MM.1S (cell line): ENCODE measurements around the gene GBGT1.

Experiments
- DNase-seq: peaks from one replicate; pipeline ENCODE4 v3.0.0-alpha.2; 2015
- H2AFZ ChIP-seq: fragments of 300-600 bp; sonication (generic); 2 replicates; pipeline ENCODE4 v1.6.0; 2016; ENCODE audit warnings: antibody characterized with exemption, low read length
- H3F3A ChIP-seq: fragments of 300-600 bp; sonication (generic); 2 replicates; pipeline ENCODE4 v1.6.1; 2016; ENCODE audit warnings: mild to moderate bottlenecking, antibody characterized with exemption, low read length, moderate library complexity, mixed read lengths; ENCODE audit not compliant: insufficient read depth
- H3K27ac ChIP-seq: fragments of 300-600 bp; sonication (generic); 2 replicates; pipeline ENCODE4 v1.5.1; 2016; ENCODE audit warnings: mild to moderate bottlenecking, low read length
- H3K27me3 ChIP-seq: fragments of 300-600 bp; sonication (generic); replicated peaks from 2 replicates; pipeline ENCODE4 v1.6.0; 2016; ENCODE audit warnings: low read length; ENCODE audit not compliant: insufficient read depth
- H3K36me3 ChIP-seq: fragments of 300-600 bp; sonication (generic); replicated peaks from 2 replicates; pipeline ENCODE4 v1.6.1; 2016; ENCODE audit warnings: mild to moderate bottlenecking, low read length, mixed read lengths; ENCODE audit not compliant: insufficient read depth
- H3K4me1 ChIP-seq: fragments of 300-600 bp; sonication (generic); 2 replicates; pipeline ENCODE4 v1.6.1; 2016; ENCODE audit warnings: low read length, mixed read lengths
- H3K4me2 ChIP-seq: fragments of 300-600 bp; sonication (generic); 2 replicates; pipeline ENCODE4 v1.6.0; 2016; ENCODE audit warnings: low read depth, low read length
- H3K4me3 ChIP-seq: fragments of 300-600 bp; sonication (generic); 2 replicates; pipeline ENCODE4 v1.5.1; 2016; ENCODE audit warnings: low read length, mixed read lengths
- H3K79me2 ChIP-seq: fragments of 300-600 bp; sonication (generic); 2 replicates; pipeline ENCODE4 v1.6.1; 2016; ENCODE audit warnings: mixed run types, low read length, mixed read lengths
- H3K9ac ChIP-seq: fragments of 300-600 bp; sonication (generic); 2 replicates; pipeline ENCODE4 v1.6.1; 2016; ENCODE audit warnings: low read length, mixed read lengths
- H3K9me2 ChIP-seq: fragments of 300-600 bp; sonication (generic); replicated peaks from 2 replicates; pipeline ENCODE4 v1.6.1; 2016; ENCODE audit warnings: mild to moderate bottlenecking, low read length, mixed read lengths; ENCODE audit not compliant: insufficient read depth
- H3K9me3 ChIP-seq: fragments of 300-600 bp; sonication (generic); replicated peaks from 2 replicates; pipeline ENCODE4 v1.6.1; 2016; ENCODE audit warnings: mild to moderate bottlenecking, low read length, mixed read lengths; ENCODE audit not compliant: insufficient read depth
- H4K20me1 ChIP-seq: fragments of 300-600 bp; sonication (generic); 2 replicates; pipeline ENCODE4 v1.6.1; 2016; ENCODE audit warnings: mild to moderate bottlenecking, low read length, moderate library complexity, mixed read lengths; ENCODE audit not compliant: insufficient read depth
- EZH2 ChIP-seq: fragments of 300-600 bp; sonication (generic); optimal IDR thresholded peaks from 2 replicates; pipeline ENCODE3; 2017; ENCODE audit warnings: low read depth, mild to moderate bottlenecking, antibody characterized with exemption, low read length, mixed read lengths
- EZH2phosphoT487 ChIP-seq: fragments of 300-600 bp; sonication (generic); IDR thresholded peaks from 2 replicates; pipeline ENCODE4 v1.6.1; 2018; ENCODE audit warnings: antibody characterized with exemption, low read length
- TF ChIP-seq, protein P1 (sequence below): fragments of 300-600 bp; sonication (generic); IDR thresholded peaks from 2 replicates; pipeline ENCODE4 v1.5.1; 2016; ENCODE audit warnings: antibody characterized with exemption, low read length, mixed read lengths

GBGT1 gene

GRCh38 chr9:133203506-133204075 lies 39.9 kb upstream of the GBGT1 start:
- no peak overlapping the region for H3K9ac ChIP-seq
- DNase-seq: no peak
- no peaks in the 10 kb centered on the region for H3K4me1 ChIP-seq
- no peaks in the 10 kb centered on the region for H3K9me2 ChIP-seq
- H4K20me1 ChIP-seq: no peaks in the 10 kb centered on the region
- H3K9me3 ChIP-seq: no peaks in the 10 kb centered on the region
- no peak overlapping the region for H2AFZ ChIP-seq
- peaks cover 78% of the 10 kb centered on the region for H3K27me3 ChIP-seq
- H3K36me3 ChIP-seq: no peaks in the 10 kb centered on the region
- no peaks in the 10 kb centered on the region for H3F3A ChIP-seq
- no peak overlapping the region for H3K4me2 ChIP-seq
- H3K79me2 ChIP-seq: no peaks in the 10 kb centered on the region
- TF ChIP-seq EZH2phosphoT487 (no peak), EZH2 (no peak)
- TF ChIP-seq, protein P1, sequence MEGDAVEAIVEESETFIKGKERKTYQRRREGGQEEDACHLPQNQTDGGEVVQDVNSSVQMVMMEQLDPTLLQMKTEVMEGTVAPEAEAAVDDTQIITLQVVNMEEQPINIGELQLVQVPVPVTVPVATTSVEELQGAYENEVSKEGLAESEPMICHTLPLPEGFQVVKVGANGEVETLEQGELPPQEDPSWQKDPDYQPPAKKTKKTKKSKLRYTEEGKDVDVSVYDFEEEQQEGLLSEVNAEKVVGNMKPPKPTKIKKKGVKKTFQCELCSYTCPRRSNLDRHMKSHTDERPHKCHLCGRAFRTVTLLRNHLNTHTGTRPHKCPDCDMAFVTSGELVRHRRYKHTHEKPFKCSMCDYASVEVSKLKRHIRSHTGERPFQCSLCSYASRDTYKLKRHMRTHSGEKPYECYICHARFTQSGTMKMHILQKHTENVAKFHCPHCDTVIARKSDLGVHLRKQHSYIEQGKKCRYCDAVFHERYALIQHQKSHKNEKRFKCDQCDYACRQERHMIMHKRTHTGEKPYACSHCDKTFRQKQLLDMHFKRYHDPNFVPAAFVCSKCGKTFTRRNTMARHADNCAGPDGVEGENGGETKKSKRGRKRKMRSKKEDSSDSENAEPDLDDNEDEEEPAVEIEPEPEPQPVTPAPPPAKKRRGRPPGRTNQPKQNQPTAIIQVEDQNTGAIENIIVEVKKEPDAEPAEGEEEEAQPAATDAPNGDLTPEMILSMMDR: no peak
- H3K27ac ChIP-seq: no peak overlapping the region
- H3K4me3 ChIP-seq: no peak overlapping the region

DNA sequence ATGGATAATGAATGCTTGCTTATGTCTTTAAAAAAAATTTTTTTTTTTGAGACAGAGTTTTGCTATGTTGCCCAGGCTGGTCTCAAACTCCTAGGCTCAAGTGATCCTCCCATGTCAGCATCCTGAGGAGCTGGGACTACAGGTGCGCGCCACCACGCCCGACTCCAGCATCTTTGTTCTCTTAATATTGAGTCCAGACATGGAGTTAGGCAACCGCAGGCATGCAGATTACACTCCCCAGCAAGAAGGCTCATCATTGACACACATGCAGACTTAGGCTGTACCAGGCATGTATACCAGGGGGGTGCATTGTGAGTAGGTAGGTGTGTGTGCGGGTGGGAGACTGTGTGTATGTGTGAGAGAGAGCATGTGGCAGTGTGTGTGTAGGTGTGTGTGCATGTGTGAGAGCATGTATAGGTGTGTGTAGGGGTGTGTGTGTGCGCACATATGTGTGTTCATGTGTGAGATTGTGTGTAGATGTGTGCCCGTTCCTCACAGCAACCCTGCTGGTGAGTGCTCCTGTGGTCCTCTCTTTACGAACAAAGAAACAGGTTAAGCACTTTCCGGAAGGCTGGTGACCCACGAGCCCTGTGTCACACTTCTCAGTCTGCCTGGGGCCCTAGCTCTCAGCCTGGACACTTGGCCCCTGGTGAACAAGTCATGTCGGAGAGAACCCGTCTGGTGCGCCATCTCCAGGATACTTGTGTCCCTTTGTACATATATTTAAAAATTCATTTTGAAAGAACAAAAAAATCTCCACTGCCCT lies 39.2 kb upstream of the GBGT1 start:
- no peak for DNase-seq
- Histone ChIP-seq H3K4me3 (no peak overlapping the region), H3K36me3 (no peaks in the 10 kb centered on the region), H3K4me1 (no peaks in the 10 kb centered on the region), H3K27ac (no peak overlapping the region), H3K27me3 (peaks cover 83% of the 10 kb centered on the region), H4K20me1 (no peaks in the 10 kb centered on the region), H3K9ac (no peak overlapping the region), H2AFZ (no peak overlapping the region), H3K9me3 (no peaks in the 10 kb centered on the region), H3K79me2 (no peaks in the 10 kb centered on the region), H3K4me2 (no peak overlapping the region), H3F3A (no peaks in the 10 kb centered on the region), H3K9me2 (no peaks in the 10 kb centered on the region)
- TF ChIP-seq EZH2 (no peak), EZH2phosphoT487 (no peak)
- TF ChIP-seq, protein P1: no peak

DNA sequence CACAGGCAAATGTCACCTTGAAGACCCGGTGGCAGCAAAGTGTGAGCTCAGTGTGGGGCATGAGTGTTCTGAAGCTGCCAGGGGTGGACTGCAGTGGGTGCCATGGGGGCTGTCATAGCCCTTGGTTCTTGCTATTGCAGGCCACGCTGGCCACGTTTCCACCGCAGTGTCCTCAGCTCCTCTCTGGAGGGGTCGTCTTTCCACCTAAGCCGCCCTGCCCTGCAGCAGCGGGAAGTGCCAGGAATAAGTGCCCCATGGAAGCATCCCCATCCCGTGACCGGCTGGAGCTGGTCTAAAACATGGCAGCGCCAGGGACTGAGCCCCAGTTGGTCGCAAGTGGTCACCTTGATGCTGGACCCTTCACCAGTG lies 38.4 kb upstream of the GBGT1 start:
- Histone ChIP-seq H3K27me3 (peaks cover 84% of the 10 kb centered on the region), H3K4me1 (no peaks in the 10 kb centered on the region), H3F3A (no peaks in the 10 kb centered on the region), H3K4me2 (no peak overlapping the region), H4K20me1 (no peaks in the 10 kb centered on the region), H3K36me3 (no peaks in the 10 kb centered on the region), H3K9ac (no peak overlapping the region), H3K27ac (no peak overlapping the region), H3K9me3 (no peaks in the 10 kb centered on the region), H3K4me3 (no peak overlapping the region), H3K79me2 (no peaks in the 10 kb centered on the region), H3K9me2 (no peaks in the 10 kb centered on the region), H2AFZ (no peak overlapping the region)
- no peak for TF ChIP-seq EZH2phosphoT487
- DNase-seq: no peak
